HuH-7.5 (cell line): Measurements from ENCODE around the gene TOR1AIP1.
"Not testable (repeated sequence)": the region's sequence is repeated elsewhere in the genome, so short reads cannot be mapped to it uniquely, and the experiment has no call there.

Experiments used
- DNase-seq: peaks from one replicate; pipeline ENCODE4 v3.0.0; 2011; ENCODE audit warnings: low spot score

Gene TOR1AIP1, protein sequence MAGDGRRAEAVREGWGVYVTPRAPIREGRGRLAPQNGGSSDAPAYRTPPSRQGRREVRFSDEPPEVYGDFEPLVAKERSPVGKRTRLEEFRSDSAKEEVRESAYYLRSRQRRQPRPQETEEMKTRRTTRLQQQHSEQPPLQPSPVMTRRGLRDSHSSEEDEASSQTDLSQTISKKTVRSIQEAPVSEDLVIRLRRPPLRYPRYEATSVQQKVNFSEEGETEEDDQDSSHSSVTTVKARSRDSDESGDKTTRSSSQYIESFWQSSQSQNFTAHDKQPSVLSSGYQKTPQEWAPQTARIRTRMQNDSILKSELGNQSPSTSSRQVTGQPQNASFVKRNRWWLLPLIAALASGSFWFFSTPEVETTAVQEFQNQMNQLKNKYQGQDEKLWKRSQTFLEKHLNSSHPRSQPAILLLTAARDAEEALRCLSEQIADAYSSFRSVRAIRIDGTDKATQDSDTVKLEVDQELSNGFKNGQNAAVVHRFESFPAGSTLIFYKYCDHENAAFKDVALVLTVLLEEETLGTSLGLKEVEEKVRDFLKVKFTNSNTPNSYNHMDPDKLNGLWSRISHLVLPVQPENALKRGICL

DNA sequence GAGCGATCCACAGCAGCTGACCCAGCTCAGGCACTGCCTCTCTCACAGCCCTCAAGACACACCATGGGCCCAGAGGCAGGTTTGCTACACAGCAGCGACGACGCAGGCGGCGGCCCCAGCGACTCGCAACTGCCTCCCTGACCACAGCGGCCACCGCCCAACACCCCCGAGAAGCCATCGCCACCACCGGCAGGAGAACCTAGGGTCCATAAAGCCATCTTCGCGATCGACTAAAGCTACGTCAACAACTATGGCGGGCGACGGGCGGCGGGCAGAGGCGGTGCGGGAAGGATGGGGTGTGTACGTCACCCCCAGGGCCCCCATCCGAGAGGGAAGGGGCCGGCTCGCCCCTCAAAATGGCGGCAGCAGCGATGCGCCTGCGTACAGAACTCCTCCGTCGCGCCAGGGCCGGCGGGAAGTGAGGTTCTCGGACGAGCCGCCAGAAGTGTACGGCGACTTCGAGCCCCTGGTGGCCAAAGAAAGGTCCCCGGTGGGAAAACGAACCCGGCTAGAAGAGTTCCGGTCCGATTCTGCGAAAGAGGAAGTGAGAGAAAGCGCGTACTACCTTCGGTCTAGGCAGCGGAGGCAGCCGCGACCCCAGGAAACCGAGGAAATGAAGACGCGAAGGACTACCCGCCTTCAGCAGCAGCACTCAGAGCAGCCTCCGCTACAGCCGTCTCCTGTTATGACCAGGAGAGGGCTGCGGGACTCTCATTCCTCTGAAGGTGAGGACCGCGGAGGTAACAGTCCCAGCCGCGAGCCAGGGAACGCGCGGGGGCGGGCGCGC lies at the start of gene TOR1AIP1:
TOR1AIP1 (plus strand) TSS at position 33 of the 787 bp plus-strand sequence; CDS start at position 251, 218 bp downstream.
- DNase-seq: peak; percentile 64

DNA sequence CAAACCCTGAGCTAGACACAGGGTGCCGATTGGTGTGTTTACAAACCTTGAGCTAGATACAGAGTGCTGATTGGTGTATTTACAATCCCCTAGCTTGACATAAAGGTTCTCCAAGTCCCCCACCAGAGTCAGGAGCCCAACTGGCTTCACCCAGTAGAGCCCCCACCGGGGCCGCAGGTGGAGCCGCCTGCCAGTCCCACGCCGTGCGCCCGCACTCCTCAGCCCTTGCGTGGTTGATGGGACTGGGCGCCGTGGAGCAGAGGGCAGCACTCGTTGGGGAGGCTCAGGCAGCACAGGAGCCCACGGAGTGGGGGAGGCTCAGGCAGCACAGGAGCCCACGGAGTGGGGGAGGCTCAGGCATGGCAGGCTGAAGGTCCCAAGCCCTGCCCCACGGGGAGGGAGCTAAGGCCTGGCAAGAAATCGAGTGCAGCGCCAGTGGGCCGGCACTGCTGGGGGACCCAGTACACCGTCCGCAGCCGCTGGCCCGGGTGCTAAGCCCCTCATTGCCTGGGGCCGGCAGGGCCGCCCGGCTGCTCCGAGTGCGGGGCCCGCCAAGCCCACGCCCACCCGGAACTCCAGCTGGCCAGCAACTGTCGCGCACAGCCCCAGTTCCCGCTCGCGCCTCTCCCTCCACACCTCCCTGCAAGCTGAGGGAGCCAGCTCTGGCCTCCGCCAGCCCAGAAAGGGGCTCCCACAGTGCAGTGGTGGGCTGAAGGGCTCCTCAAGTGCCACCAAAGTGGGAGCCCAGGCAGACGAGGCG lies 45.2 kb upstream of the TOR1AIP1 start:
- DNase-seq: not testable (repeated sequence)

DNA sequence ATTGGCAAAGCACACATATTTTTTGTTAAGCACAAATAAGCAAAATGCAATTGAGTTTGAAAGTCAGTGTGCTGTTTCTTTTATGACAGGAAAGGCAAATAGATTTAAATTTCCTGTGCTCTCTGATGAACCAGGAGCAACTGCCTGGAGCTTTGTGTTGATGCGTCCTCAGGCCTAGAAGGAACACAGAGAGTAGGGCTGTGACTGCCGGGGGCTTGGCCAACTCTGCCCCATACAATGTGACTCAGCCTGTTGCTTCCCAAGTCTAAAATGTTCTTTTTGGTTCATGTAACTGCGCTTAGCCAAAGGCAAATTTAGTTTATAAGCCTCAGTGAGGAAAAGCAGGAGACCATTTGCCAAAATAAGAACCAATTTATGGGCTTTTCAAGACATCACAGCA lies 42.0 kb upstream of the TOR1AIP1 start:
- no peak for DNase-seq

- no peak for DNase-seq
Measured at GRCh38 chr1:179848233-179848632, 33.9 kb upstream of the TOR1AIP1 start.

- DNase-seq: no peak
Measured at GRCh38 chr1:179853102-179853501, 29.0 kb upstream of the TOR1AIP1 start.

GRCh38 chr1:179855831-179856230 lies 26.3 kb upstream of the TOR1AIP1 start:
- not testable (repeated sequence) for DNase-seq

- DNase-seq: no peak
Measured at GRCh38 chr1:179856296-179856695, 25.8 kb upstream of the TOR1AIP1 start.

- DNase-seq: no peak
Measured at GRCh38 chr1:179857009-179857408, 25.1 kb upstream of the TOR1AIP1 start.

DNA sequence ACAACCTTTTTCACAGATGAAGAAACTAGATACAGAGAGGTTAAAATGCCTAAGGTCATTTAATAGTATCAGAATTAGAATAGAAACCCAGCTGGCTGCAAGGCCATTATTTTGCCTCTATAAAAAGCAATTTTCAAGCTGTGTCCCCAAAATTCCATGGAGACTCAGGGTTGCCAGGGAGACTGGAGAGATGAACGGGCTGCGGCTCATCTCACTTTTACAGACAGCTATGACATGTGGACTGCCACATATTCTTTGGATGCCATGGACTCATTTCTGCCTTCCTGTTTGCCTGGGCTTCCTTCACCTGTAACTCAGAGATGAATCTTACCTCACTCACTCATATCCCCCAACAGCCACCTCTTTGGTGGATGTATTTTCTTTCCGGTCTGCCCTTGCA lies 21.4 kb upstream of the TOR1AIP1 start:
- no peak for DNase-seq

DNA sequence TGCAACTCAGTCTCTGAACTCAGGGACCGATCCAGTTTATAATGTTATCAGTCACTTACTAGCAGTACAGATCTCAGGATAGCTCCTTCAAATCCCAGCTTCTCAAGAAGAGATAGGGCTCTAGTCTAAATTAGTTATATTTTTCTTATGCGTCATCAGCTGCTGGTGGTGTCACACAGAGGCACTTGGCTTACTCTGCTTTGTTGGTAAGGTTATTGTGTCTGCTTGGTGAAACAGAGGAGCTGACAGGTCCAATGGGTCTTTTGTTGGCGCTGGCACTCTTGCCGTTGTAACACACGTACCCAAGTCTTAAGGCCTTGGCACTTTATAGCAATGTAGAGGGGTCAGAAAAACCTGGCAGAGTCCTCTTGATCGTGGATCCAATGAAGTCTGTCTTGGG lies 16.7 kb upstream of the TOR1AIP1 start:
- DNase-seq: no peak

DNA sequence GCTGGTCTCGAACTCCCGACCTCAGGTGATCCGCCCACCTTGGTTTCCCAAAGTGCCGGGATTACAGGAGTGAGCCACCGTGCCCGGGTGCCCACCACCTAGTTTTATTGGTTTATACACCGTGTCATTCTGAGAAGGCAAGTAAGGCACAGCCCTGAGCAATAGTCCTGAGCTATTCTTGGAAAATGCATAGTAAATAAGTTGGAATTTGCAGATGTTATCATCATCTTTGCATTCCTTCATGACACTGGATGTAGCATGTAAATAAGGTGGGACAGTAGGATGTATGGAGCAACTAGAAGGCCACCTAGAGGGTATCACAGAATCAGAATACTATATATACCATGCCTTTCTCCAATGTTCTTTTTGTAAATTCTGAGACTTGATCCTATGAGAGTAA lies 15.5 kb upstream of the TOR1AIP1 start:
- no peak for DNase-seq

DNA sequence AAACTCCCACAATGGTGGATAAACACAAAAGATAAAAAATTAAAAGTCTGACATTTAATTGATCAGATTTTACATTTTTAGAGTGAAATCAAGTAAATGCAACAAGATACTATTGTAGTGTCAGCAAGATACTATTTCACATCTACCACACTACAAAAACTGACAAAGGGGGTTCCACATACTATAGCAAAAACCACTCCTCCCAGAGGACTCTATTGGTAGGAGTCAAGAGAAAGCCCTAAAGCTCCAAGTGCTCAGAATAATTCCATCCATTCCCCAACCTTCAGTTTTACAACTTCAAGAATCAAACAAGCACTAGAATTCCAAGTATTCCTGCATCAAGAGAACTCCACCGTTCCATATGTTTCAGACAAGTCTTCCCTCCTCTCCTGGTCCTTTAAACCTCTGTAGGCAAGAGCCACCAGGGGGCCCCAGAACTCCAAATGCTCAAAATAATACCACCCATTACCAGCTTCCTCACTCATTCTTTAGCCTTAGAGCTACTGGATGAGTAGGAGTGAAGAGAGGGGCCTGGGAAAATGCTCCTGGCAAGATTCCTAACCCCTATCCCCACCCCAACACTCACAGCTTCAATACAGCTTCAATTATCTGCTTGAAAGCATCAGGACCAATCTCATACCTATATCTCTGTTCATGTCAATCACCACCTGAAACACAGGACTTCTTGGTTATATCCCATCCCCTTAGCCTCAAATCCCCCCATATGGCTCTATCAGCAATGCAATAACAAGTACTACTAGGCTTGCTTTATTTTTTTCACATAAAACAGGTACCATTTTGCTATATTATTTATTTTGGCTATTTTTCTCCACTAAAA lies 14.4 kb upstream of the TOR1AIP1 start:
- peak; percentile 25 for DNase-seq

- DNase-seq: no peak
Measured at GRCh38 chr1:179870870-179871269, 11.2 kb upstream of the TOR1AIP1 start.

DNA sequence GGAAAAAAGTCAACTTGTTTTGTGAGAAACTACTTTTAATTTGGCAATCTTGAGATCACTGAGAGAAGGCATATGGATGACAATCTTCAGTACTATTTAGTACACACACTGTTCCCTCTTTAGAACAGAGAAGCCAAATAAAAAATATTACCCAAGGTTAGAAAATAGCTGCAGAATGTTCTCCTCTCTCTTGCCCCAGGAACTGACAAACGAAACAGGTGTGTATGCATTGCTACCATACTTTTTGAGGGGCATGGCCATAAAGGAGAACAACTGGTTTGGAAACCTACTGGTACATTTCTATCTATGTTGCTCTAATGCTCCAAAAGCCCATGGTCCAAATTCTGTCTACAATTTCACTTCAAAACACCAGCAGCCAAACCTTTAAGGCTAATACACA lies 10.1 kb upstream of the TOR1AIP1 start:
- DNase-seq: no peak

DNA sequence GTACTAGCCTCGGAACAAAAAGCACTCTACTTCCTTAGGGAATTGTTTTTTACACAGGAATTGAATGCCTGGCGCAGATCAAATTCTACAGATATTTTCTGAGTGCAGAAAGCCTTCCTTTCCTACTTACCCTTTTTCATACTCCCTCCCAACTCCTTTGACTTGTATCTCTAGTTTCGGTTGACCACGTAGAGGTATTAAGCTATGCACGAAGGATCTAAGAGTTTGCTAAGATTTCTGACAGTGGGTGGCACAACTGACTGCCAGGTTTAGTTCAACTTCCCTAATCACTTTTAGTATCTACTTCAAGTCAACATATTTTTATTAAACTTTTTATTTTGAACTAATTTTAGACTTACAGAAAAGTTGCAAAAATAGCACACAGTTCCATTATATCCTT lies 9.5 kb upstream of the TOR1AIP1 start:
- no peak for DNase-seq

GRCh38 chr1:179873438-179873851 lies 8.6 kb upstream of the TOR1AIP1 start:
- no peak for DNase-seq

DNA sequence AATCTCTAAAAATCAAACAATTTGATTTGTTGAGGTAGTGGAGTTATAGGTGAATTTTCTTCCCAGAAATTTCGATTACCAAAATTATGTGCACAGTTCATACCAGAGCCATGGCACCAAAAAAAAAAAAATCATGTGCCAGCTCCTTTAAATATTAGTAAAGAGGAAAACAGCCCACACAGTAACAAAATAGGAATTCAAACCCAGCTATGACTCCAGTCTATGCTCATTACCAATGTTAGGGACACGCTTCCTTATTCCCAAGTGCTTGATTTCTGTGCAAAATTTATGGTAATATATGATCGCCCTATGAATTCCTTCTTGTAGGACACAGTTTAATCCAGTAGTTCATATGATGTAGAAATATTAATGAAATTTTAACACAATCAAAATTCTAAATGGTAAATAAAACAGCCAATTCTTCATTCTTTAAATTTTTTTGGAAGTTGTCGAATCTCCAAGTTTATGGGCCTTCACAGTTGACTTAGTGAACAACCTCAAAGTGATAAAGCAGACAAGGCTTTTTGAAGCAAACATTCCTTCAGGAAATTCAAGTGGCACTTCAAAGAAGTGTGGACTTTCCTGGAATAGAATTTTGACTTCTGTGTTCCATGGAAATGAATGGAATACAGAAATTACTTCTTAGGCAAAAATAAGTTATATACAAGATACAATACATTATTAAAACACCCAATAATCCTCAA lies 6.3 kb upstream of the TOR1AIP1 start:
- no peak for DNase-seq

GRCh38 chr1:179876300-179876715 lies 5.8 kb upstream of the TOR1AIP1 start:
- DNase-seq: no peak

GRCh38 chr1:179877586-179878265 lies 4.4 kb upstream of the TOR1AIP1 start, which contains the start of gene TOR1AIP2:
Gene TOR1AIP2, minus strand, starts transcription at chr1:179877803. Its CDS starts 25,138 bp downstream, at chr1:179852665.
- peak; percentile 63 for DNase-seq

- no peak for DNase-seq
Measured at GRCh38 chr1:179879797-179880196, 2.3 kb upstream of the TOR1AIP1 start.
